Activated naive CD8-positive, alpha-beta T cell treated with anti-CD3 and anti-CD28 coated beads, Interleukin-2, amount 50 U/mL, for 24 hours (primary cell): ENCODE results near the gene CYP20A1.
"Not testable (repeated sequence)": the region's sequence is repeated elsewhere in the genome, so short reads cannot be mapped to it uniquely, and the experiment has no call there.

ENCODE experiments used
- ATAC-seq: fragments of 150-1000 bp; cut with Tn5 transposase; one replicate; pipeline ENCODE4 v1.10.0; 2021
- DNase-seq: peaks from one replicate; pipeline ENCODE4 v3.0.0; 2021
- H3K27ac Mint-ChIP-seq: one replicate; pipeline ENCODE4 v1.8.0; 2021; ENCODE audit warnings: mild to moderate bottlenecking, mixed read lengths
- H3K27me3 Mint-ChIP-seq: one replicate; pipeline ENCODE4 v1.8.0; 2021; ENCODE audit warnings: mixed read lengths
- H3K36me3 Mint-ChIP-seq: one replicate; pipeline ENCODE4 v1.8.0; 2021; ENCODE audit warnings: low read depth, mixed read lengths
- H3K4me1 Mint-ChIP-seq: one replicate; pipeline ENCODE4 v1.8.0; 2021; ENCODE audit warnings: mixed read lengths
- H3K4me3 Mint-ChIP-seq: one replicate; pipeline ENCODE4 v1.8.0; 2021; ENCODE audit warnings: mild to moderate bottlenecking, moderate library complexity, mixed read lengths
- H3K9me3 Mint-ChIP-seq: one replicate; pipeline ENCODE4 v1.8.0; 2021; ENCODE audit warnings: mixed read lengths

The CYP20A1 gene

DNA sequence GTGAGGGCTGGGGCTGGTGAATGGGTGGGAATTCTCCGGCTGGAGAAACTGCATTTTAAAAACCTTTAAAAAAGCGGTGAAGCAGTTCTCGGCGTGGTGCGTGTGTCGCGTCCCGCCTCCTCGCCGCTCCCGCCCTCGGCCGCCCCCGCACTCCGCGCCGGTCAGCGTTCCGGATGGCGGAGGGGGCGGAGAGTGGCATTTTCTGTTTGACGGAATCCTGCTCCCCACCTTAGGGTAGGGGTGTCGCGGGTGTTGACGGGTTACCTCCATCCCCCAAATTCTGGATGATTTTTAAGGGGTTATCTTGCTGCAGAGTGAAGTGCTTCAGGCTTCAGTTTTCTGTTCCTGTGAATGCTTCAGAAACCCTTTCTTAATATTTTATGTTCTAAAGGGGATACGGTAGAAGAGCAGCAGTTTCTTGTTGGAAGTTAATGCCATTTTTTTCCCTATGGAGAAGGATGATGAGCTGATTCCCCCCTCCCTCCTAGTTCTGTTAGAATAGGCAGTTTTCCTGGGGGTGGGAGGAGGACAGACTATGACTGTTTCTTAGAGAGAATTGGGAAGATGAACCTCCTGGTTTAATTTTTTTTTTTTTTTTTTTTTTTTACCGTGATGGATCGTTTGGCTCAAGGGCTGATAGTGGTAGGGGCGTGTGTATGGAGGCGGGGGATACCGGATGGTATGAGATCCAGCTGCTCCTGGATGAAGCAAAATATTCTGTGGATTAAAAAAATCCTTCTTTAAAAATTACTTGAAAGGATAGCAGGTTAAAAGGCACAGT, 90.1 kb downstream of the CYP20A1 start:
- H3K4me3 Mint-ChIP-seq, result peak overlapping the region; percentile 89
- no peaks in the 10 kb centered on the region for H3K9me3 Mint-ChIP-seq
- peaks cover 36% of the 10 kb centered on the region for H3K4me1 Mint-ChIP-seq
- H3K36me3 Mint-ChIP-seq, result no peaks in the 10 kb centered on the region
- ATAC-seq (peak; percentile 40), DNase-seq (peak; percentile 66)
- peak overlapping the region; percentile 76 for H3K27ac Mint-ChIP-seq
- H3K27me3 Mint-ChIP-seq, result no peaks in the 10 kb centered on the region

DNA sequence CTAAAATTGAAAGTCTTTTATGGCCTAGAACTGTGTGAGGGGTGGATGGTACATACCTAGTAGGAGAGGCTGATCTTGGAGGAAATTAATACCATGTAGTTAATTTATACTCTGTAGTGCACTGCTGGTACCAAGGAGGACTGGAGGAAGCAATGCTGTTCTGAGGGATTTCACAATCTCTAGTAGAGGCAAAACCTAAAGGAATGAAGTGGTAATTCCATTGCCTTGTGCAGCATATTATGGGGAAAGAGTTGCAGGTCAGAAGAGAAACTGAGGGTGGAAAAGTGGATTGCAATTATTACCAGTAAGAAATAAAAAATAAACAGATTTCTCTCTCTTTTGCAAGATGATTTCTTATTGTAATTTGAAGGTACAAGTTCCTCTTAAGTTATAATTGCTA, 91.6 kb downstream of the CYP20A1 start:
- no peak for DNase-seq
- no peak overlapping the region for H3K27ac Mint-ChIP-seq

DNA sequence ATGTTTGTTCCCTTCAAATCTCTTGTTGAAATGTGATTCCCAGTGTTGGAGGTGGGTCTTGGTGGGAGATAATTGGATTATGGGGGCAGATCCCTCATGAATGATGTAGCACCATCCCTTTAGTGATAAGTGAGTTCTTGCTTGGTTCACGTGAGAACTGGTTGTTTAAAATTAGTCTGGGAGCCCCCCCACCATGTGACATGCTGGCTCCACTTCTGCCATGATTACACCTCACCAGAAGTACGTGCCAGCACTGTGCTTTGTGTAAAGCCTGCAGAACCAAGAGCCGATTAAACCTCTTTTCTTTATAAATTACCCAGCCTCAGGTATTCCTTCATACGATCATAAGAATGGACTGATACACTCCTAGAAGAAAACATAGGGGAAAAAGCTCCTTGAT, 99.5 kb downstream of the CYP20A1 start:
- peaks cover under 1% of the 10 kb centered on the region for H3K4me1 Mint-ChIP-seq

More for the DNA sequence above, 91.6 kb downstream of the CYP20A1 start:
- peak overlapping the region; percentile 89 for H3K4me3 Mint-ChIP-seq
- peaks cover 3% of the 10 kb centered on the region for H3K36me3 Mint-ChIP-seq
- H3K27me3 Mint-ChIP-seq, result no peaks in the 10 kb centered on the region
- peaks cover 36% of the 10 kb centered on the region for H3K4me1 Mint-ChIP-seq
- H3K9me3 Mint-ChIP-seq, result no peaks in the 10 kb centered on the region
- ATAC-seq, result no peak

DNA sequence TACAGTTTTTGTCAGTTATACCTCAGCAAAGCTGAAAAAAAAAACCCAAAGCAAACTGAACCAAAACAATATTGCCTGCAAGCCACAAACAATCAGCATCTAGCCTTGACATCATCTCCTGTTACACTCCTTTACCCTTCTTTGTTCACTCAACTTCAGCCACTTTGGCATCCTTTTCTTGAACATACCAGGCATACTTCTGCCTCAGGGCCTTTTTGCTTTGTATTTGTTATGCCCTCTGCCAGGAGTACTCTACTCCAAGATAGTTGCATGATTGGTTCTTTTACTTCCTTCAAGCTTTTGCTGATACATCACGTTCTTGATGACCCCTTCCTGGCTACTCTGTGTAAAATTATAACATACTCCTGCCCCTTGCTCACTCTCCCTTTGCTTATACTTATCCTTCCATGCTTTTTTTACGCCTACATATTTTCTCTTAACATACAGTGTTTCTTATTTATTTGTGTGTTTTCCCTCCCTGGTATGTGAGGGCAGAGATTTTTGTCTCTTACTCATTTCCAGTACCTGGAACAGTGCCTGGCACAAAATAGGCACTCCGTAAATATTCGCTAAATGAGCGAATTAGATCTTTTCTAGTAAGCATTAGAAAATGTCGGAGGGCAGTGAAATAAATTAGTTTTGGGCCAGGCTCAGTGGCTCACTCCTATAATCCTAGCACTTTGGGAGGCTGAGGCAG, 102.1 kb downstream of the CYP20A1 start:
- Mint-ChIP-seq H3K4me1 (no peaks in the 10 kb centered on the region), H3K9me3 (no peaks in the 10 kb centered on the region), H3K4me3 (no peak overlapping the region), H3K27me3 (no peaks in the 10 kb centered on the region), H3K27ac (no peak overlapping the region), H3K36me3 (peaks cover 8% of the 10 kb centered on the region)
- DNase-seq, result no peak
- ATAC-seq, result no peak

More for the DNA sequence above, 99.5 kb downstream of the CYP20A1 start:
- DNase-seq (no peak), ATAC-seq (no peak)
- H3K4me3 Mint-ChIP-seq, result no peak overlapping the region
- H3K27me3 Mint-ChIP-seq, result no peaks in the 10 kb centered on the region
- H3K9me3 Mint-ChIP-seq, result no peaks in the 10 kb centered on the region
- H3K36me3 Mint-ChIP-seq, result peaks cover 3% of the 10 kb centered on the region
- no peak overlapping the region for H3K27ac Mint-ChIP-seq

DNA sequence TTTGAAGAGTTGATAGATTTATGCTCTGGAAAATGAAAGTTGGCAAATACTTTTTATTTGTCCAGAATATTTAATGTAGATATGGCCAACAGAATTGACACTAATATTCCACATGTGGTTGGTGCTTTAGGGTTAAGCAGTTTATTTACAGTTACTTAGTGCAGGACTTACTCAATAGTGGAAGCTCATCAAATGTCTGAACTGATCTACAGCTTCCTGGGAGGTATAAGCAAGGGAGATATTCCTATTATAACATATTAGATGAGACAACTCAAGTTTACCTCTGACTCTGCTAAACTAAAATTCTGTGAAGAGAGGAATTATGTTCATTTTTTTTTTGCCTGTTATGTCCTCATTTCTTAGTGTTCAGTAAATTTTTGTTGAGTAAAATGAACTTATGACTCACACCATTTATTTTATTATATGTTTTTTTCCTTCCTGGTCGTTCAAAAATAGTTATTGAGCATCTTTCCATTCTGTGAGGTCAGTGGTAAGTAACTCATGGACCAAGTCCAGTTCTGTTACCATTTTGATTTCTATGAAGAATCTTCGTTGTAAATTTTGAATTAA, 103.0 kb downstream of the CYP20A1 start:
- Mint-ChIP-seq H3K4me1 (no peaks in the 10 kb centered on the region), H3K27ac (no peak overlapping the region), H3K4me3 (no peak overlapping the region), H3K9me3 (no peaks in the 10 kb centered on the region), H3K27me3 (no peaks in the 10 kb centered on the region), H3K36me3 (peaks cover 12% of the 10 kb centered on the region)
- ATAC-seq (no peak), DNase-seq (no peak)

DNA sequence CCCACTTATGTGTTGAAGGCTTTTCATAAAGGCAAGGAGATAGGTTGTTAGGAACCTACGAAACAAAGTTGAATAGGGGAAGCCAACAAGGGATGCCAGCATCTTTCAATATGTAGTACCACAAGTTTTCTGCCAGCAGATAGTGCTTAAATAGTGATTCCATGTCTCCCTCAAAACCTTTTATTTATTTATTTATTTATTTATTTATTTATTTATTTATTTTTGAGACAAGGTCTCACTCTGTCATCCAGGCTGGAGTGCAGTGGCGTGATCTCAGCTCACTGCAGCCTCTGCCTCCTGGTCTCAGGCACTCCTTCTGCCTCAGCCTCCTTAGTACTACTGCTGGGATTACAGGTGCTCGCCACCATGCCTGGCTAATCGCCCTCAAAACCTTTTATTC, 103.6 kb downstream of the CYP20A1 start:
- not testable (repeated sequence) for ATAC-seq, DNase-seq, H3K4me1 Mint-ChIP-seq, H3K27me3 Mint-ChIP-seq, H3K9me3 Mint-ChIP-seq, H3K27ac Mint-ChIP-seq, H3K4me3 Mint-ChIP-seq
- H3K36me3 Mint-ChIP-seq, result peaks cover 12% of the 10 kb centered on the region

DNA sequence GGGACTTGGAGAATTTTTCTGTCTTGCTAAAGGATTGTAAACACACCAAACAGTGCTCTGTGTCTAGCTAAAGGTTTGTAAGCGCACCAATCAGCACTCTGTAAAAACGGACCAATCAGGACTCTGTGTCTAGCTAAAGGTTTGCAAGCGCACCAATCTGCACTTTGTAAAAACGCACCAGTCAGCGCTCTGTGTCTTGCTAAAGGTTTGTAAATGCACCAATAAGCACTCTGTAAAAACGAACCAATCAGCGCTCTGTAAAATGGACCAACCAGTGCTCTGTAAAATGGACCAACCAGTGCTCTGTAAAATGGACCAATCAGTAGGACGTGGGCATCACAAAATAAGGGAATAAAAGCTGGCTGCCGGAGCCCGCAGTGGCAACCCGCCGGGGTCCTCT, 105.8 kb downstream of the CYP20A1 start:
- peak overlapping the region; percentile 22 for H3K27ac Mint-ChIP-seq
- no peak overlapping the region for H3K4me3 Mint-ChIP-seq
- H3K36me3 Mint-ChIP-seq, result peaks cover 12% of the 10 kb centered on the region
- no peaks in the 10 kb centered on the region for H3K27me3 Mint-ChIP-seq
- no peak for ATAC-seq
- no peaks in the 10 kb centered on the region for H3K9me3 Mint-ChIP-seq
- no peak for DNase-seq
- H3K4me1 Mint-ChIP-seq, result no peaks in the 10 kb centered on the region

DNA sequence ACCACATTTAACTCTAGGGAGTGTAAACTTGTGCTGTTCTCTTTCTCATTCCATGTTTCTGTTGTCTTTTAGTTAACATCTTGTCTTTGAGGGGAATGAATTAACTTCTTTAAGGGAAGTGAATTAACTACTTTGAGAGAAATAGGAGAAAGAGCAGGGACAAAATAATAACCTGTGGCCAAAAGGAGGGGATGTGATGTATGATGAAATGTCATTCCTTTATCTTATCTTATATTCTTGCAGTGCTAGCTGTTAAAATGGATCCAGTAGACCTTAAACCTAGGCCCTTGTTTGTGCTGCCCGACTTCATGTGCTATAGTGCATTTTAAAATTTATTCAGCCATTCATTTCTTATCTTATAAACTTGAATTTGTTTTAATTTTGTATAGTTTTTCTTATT, 107.8 kb downstream of the CYP20A1 start:
- no peak for DNase-seq
- Mint-ChIP-seq H3K36me3 (peaks cover 12% of the 10 kb centered on the region), H3K27me3 (no peaks in the 10 kb centered on the region), H3K9me3 (no peaks in the 10 kb centered on the region), H3K27ac (no peak overlapping the region), H3K4me1 (no peaks in the 10 kb centered on the region), H3K4me3 (no peak overlapping the region)
- no peak for ATAC-seq

DNA sequence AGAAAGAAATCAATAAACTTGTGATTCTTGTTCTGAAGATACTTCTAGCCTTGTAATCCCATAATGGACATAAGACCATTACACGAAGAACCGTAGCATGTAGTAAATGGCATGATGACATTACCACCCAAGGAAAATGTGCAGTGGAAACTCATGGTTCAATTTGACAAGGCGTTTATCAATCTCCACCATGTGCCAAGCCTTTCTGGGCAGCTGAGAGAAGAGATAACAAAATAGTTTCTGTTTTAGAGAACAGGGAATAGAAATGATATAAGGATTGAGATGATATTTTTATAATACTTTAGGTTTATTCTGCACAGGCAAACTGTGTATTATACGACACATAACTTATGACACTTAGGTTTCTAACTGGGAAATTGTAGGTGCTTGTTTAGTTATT, 108.6 kb downstream of the CYP20A1 start:
- no peaks in the 10 kb centered on the region for H3K9me3 Mint-ChIP-seq
- no peak overlapping the region for H3K4me3 Mint-ChIP-seq
- no peaks in the 10 kb centered on the region for H3K27me3 Mint-ChIP-seq
- H3K27ac Mint-ChIP-seq, result no peak overlapping the region
- ATAC-seq, result no peak
- no peak for DNase-seq
- no peaks in the 10 kb centered on the region for H3K4me1 Mint-ChIP-seq
- peaks cover 12% of the 10 kb centered on the region for H3K36me3 Mint-ChIP-seq

DNA sequence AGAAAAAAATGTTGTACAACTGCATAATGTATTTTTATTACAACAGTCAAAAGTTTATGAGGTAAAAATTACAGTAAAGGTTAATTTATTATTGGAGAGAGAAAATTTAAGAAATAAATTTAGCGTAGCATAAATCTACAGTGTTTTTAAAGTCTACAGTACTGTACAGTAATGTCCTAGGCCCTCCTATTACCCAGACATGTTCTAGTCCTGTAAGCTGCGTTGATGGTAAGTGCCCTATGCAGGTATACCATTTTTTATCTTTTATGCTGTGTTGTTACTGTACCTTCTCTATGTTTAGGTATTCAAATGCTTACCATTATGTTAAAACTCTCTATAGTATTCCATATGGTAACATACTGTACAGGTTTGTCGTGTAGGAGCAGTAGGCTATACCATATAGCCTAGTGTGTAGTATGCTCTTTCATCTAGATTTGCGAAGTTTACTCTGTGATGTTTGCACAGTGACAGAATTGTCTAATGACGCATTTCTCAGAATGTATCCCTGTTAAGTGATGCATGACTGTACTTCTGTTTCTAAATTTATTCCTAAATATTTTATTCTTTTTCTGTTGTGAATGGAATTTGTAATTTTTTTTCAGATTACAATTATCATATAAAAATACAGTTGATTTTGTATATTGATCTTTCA, 113.9 kb downstream of the CYP20A1 start:
- Mint-ChIP-seq H3K27ac (no peak overlapping the region), H3K4me1 (no peaks in the 10 kb centered on the region), H3K27me3 (no peaks in the 10 kb centered on the region), H3K4me3 (no peak overlapping the region), H3K36me3 (peaks cover 6% of the 10 kb centered on the region), H3K9me3 (no peaks in the 10 kb centered on the region)
- no peak for ATAC-seq
- no peak for DNase-seq

DNA sequence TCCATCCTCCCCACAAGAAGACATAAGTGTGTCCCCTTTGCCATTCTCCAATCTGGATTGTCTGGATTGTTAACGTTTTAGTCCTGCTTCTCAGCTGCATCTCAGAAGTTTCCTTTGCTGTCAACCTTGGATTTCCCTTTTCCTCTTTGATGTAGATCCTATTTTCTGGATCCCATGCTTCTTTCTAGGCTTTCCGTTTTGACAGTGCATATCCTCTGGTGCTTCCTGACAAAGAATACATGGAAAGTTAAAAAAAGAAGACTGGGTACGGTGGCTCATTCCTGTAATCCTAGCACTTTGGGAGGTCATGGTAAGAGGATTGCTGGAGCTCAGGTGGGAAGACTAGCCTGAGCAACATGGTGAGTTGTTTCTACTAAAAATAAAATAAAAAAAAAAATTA, 116.1 kb downstream of the CYP20A1 start:
- Mint-ChIP-seq H3K27ac (no peak overlapping the region), H3K4me1 (no peaks in the 10 kb centered on the region), H3K36me3 (peaks cover 6% of the 10 kb centered on the region), H3K9me3 (no peaks in the 10 kb centered on the region), H3K27me3 (no peaks in the 10 kb centered on the region), H3K4me3 (no peak overlapping the region)
- ATAC-seq (no peak), DNase-seq (no peak)
